ENCODE measurements around the gene DACH1. TPM values are rescaled to one million over a fixed set of nuclear protein-coding genes. Genes with fewer than 3 reads are reported as not detected.

Gene DACH1
- total RNA-seq, 4 donors from 2014 or later: 1.0 to 6.3 (median 2.4) TPM

- DNase-seq (ENCODE audit: low spot score in 2 of 2): no peak
- Histone ChIP-seq H3K36me3 (no peaks in the 10 kb centered on the region), H3K27me3 (no peaks in the 10 kb centered on the region), H3K9me3 (no peaks in the 10 kb centered on the region), H3K4me1 (no peaks in the 10 kb centered on the region), H3K4me3 (no peak overlapping the region), H3K27ac (no peak overlapping the region)
- 90% methylated on average over 2 of the region's 2 CpGs for WGBS
- no peak for TF ChIP-seq POLR2A (IDR thresholded peaks at IDR 0.05)
- TF ChIP-seq POLR2AphosphoS5 (IDR thresholded peaks at IDR 0.05): no peak
- TF ChIP-seq EP300 (IDR thresholded peaks at IDR 0.05): no peak
- no peak for TF ChIP-seq CTCF (IDR thresholded peaks at IDR 0.05)
Observed at GRCh38 chr13:71830736-71831135, 36.3 kb downstream of the DACH1 start.

- H3K36me3 ChIP-seq: no peaks in the 10 kb centered on the region
- H3K4me1 ChIP-seq: no peaks in the 10 kb centered on the region
- no peaks in the 10 kb centered on the region for H3K27me3 ChIP-seq
- WGBS: 68% methylated on average over 5 of the region's 5 CpGs
- no peak overlapping the region for H3K4me3 ChIP-seq
- no peaks in the 10 kb centered on the region for H3K9me3 ChIP-seq
- no peak for DNase-seq (ENCODE audit: low spot score in 2 of 2)
- H3K27ac ChIP-seq: no peak overlapping the region
- TF ChIP-seq CTCF (IDR thresholded peaks at IDR 0.05) (no peak), POLR2A (IDR thresholded peaks at IDR 0.05) (no peak), POLR2AphosphoS5 (IDR thresholded peaks at IDR 0.05) (no peak), EP300 (IDR thresholded peaks at IDR 0.05) (no peak)
Observed at GRCh38 chr13:71830323-71830722, 36.7 kb downstream of the DACH1 start.

GRCh38 chr13:71829547-71829946 is 37.5 kb downstream of the DACH1 start:
- H3K9me3 ChIP-seq: no peaks in the 10 kb centered on the region
- TF ChIP-seq POLR2AphosphoS5 (IDR thresholded peaks at IDR 0.05) (no peak), CTCF (IDR thresholded peaks at IDR 0.05) (no peak), EP300 (IDR thresholded peaks at IDR 0.05) (no peak), POLR2A (IDR thresholded peaks at IDR 0.05) (no peak)
- 42% methylated on average over 1 of the region's 1 CpG for WGBS
- no peaks in the 10 kb centered on the region for H3K36me3 ChIP-seq
- H3K4me3 ChIP-seq: no peak overlapping the region
- no peak overlapping the region for H3K27ac ChIP-seq
- no peaks in the 10 kb centered on the region for H3K27me3 ChIP-seq
- DNase-seq (ENCODE audit: low spot score in 2 of 2): no peak
- no peaks in the 10 kb centered on the region for H3K4me1 ChIP-seq

- TF ChIP-seq POLR2AphosphoS5 (IDR thresholded peaks at IDR 0.05) (no peak), POLR2A (IDR thresholded peaks at IDR 0.05) (no peak), CTCF (IDR thresholded peaks at IDR 0.05) (no peak), EP300 (IDR thresholded peaks at IDR 0.05) (no peak)
- Histone ChIP-seq H3K4me1 (no peaks in the 10 kb centered on the region), H3K36me3 (no peaks in the 10 kb centered on the region), H3K27ac (no peak overlapping the region), H3K27me3 (no peaks in the 10 kb centered on the region), H3K9me3 (no peaks in the 10 kb centered on the region), H3K4me3 (no peak overlapping the region)
- 90% methylated on average over 2 of the region's 2 CpGs for WGBS
- DNase-seq (ENCODE audit: low spot score in 2 of 2): no peak
Observed at GRCh38 chr13:71828564-71828963, 38.4 kb downstream of the DACH1 start.

GRCh38 chr13:71828117-71828516 is 38.9 kb downstream of the DACH1 start:
- Histone ChIP-seq H3K4me1 (no peaks in the 10 kb centered on the region), H3K27ac (no peak overlapping the region)

More at GRCh38 chr13:71828117-71828516, 38.9 kb downstream of the DACH1 start:
- no peak overlapping the region for H3K4me3 ChIP-seq
- DNase-seq (ENCODE audit: low spot score in 2 of 2): no peak
- no peaks in the 10 kb centered on the region for H3K9me3 ChIP-seq
- no peaks in the 10 kb centered on the region for H3K36me3 ChIP-seq
- TF ChIP-seq POLR2AphosphoS5 (IDR thresholded peaks at IDR 0.05) (no peak), POLR2A (IDR thresholded peaks at IDR 0.05) (no peak), EP300 (IDR thresholded peaks at IDR 0.05) (no peak), CTCF (IDR thresholded peaks at IDR 0.05) (no peak)
- no peaks in the 10 kb centered on the region for H3K27me3 ChIP-seq
- 60% methylated on average over 6 of the region's 6 CpGs for WGBS

Measured in suprapubic skin (tissue), 4 donors.